K562 (cell line): Measurements from ENCODE around the gene PPP1R13B. TPM values are rescaled to one million over a fixed set of nuclear protein-coding genes. Genes with fewer than 3 reads are reported as not detected.
A peak's percentile ranks its signal among the peaks of the same experiment; 100 is the strongest.

ENCODE experiments used
- ADNP ChIP-seq: fragments of 200-800 bp; sonication (Bioruptor generic); IDR thresholded peaks from 2 replicates; pipeline ENCODE4 v1.6.1; 2016; ENCODE audit warnings: missing genetic modification characterization, missing compliant biosample characterization
- CCNT2 ChIP-seq: IDR thresholded peaks from 2 replicates; pipeline ENCODE4 v1.6.1; 2011; ENCODE audit warnings: borderline replicate concordance, low read depth, mild to moderate bottlenecking, moderate library complexity, mixed read lengths, low read length; ENCODE audit not compliant: insufficient read length; ENCODE audit errors: extremely low read depth
- GABPB2 ChIP-seq: fragments of 250-450 bp; sonication (Bioruptor Pico); conservative IDR thresholded peaks from 2 replicates; pipeline ENCODE4 v1.5.1; 2021; ENCODE audit warnings: mild to moderate bottlenecking
- MBD2 ChIP-seq: sonication (generic); IDR thresholded peaks from 2 replicates; pipeline ENCODE4 v1.6.1; 2016; ENCODE audit warnings: low read depth, borderline replicate concordance
- MIER1 ChIP-seq: fragments of 450-650 bp; IDR thresholded peaks from 2 replicates; pipeline ENCODE4 v1.6.1; 2016; ENCODE audit warnings: antibody characterized with exemption, mild to moderate bottlenecking, low read depth
- MYNN ChIP-seq, 2 experiments: sonication (generic); formaldehyde crosslinking in 1 of 2; IDR thresholded peaks; 2 replicates each; pipeline versions ENCODE4 v1.5.0 to v1.6.1; 2016 to 2020; ENCODE audit warnings: antibody characterized with exemption in 1 of 2, missing genetic modification reagents in 1 of 2
- NFE2 ChIP-seq: IDR thresholded peaks from 2 replicates; pipeline ENCODE4 v1.6.1; 2014; ENCODE audit warnings: antibody characterized with exemption, low read depth
- NFIC ChIP-seq: fragments of 450-650 bp; IDR thresholded peaks from 2 replicates; pipeline ENCODE4 v1.6.1; 2017; ENCODE audit warnings: mild to moderate bottlenecking, inconsistent platforms
- NFIX ChIP-seq: fragments of 250-450 bp; sonication (Bioruptor Pico); IDR thresholded peaks from 2 replicates; pipeline ENCODE4 v1.4.0; 2020; ENCODE audit warnings: low read depth, mild to moderate bottlenecking, moderate library complexity
- PTBP1 ChIP-seq: fragments of 200-400 bp; formaldehyde crosslinking; IDR thresholded peaks from 2 replicates; pipeline ENCODE4 v1.6.1; 2017; ENCODE audit warnings: low read depth, low read length
- XRCC5 ChIP-seq: fragments of 200-400 bp; formaldehyde crosslinking; IDR thresholded peaks from 2 replicates; pipeline ENCODE4 v1.6.1; 2017; ENCODE audit warnings: low read depth, mild to moderate bottlenecking, low read length
- ZNF431 ChIP-seq: sonication (generic); formaldehyde crosslinking; IDR thresholded peaks from 2 replicates; pipeline ENCODE4 v1.8.0; 2022; ENCODE audit warnings: mild to moderate bottlenecking, missing genetic modification reagents
- ZNF444 ChIP-seq: fragments of 250-450 bp; sonication (Bioruptor Pico); IDR thresholded peaks from 2 replicates; pipeline ENCODE4 v1.4.0; 2020; ENCODE audit warnings: mild to moderate bottlenecking, moderate library complexity
- ZNF696 ChIP-seq: fragments of 250-450 bp; sonication (Bioruptor Pico); conservative IDR thresholded peaks from 2 replicates; pipeline ENCODE4 v1.4.0; 2020; ENCODE audit warnings: mild to moderate bottlenecking, moderate library complexity
- ZNF76 ChIP-seq: fragments of 250-450 bp; sonication (Bioruptor Pico); IDR thresholded peaks from 2 replicates; pipeline ENCODE4 v1.4.0; 2020; ENCODE audit warnings: mild to moderate bottlenecking, moderate library complexity, borderline replicate concordance
- polyA plus RNA-seq, 8 experiments: library from polyadenylated mRNA; depleted of rRNA in 4 of 8; stranded (reverse) in 5 of 8; unstranded in 3 of 8; fragments of >200 nt; fragmentation: Nextera tagmentation in 2 of 8; fragmentation: Illumina TruSeq in 1 of 8; extraction: Ambion mirVana in 2 of 8; extraction: Trizol in 1 of 8; gene quantifications; 2 replicates each; pipeline versions ENCODE4 v1.2.1 to v1.2.3, GENCODE V29; 2011 to 2014; ENCODE audit warnings: inconsistent platforms in 1 of 8, missing spikeins in 1 of 8
- total RNA-seq, 7 experiments: library from RNA; depleted of rRNA in 6 of 7; stranded (reverse); fragments of >200 nt in 6 of 7; fragmentation: Illumina TruSeq in 2 of 7; extraction: Trizol in 2 of 7; gene quantifications; 2 replicates each; pipeline versions ENCODE4 v1.2.1 to v1.2.3, GENCODE V29; 2011 to 2021; ENCODE audit warnings: low replicate concordance in 1 of 7
- TF ChIP-seq, protein P1 (sequence below): fragments of 200-400 bp; formaldehyde crosslinking; IDR thresholded peaks from 2 replicates; pipeline ENCODE4 v1.6.1; 2017; ENCODE audit warnings: mild to moderate bottlenecking, low read depth, low read length, moderate library complexity
- TF ChIP-seq, protein P2 (sequence below), 2 experiments: fragments of 450-650 bp; formaldehyde crosslinking in 1 of 2; IDR thresholded peaks; 2 replicates each; pipeline versions ENCODE4 v1.4.0 to v1.6.1; 2014 to 2020; ENCODE audit warnings: mild to moderate bottlenecking in 2 of 2, borderline replicate concordance in 1 of 2, low read depth in 1 of 2
- TF ChIP-seq, protein P3 (sequence below): fragments of 250-450 bp; sonication (Bioruptor Pico); IDR thresholded peaks from 2 replicates; pipeline ENCODE4 v1.5.0; 2021

Gene PPP1R13B
- total and polyA plus RNA-seq, 9 of the 15 experiments (the other 6 are each of a cell fraction or from before 2014, with no cell fraction given): 0.03 to 1.7 (median 0.15) TPM

DNA sequence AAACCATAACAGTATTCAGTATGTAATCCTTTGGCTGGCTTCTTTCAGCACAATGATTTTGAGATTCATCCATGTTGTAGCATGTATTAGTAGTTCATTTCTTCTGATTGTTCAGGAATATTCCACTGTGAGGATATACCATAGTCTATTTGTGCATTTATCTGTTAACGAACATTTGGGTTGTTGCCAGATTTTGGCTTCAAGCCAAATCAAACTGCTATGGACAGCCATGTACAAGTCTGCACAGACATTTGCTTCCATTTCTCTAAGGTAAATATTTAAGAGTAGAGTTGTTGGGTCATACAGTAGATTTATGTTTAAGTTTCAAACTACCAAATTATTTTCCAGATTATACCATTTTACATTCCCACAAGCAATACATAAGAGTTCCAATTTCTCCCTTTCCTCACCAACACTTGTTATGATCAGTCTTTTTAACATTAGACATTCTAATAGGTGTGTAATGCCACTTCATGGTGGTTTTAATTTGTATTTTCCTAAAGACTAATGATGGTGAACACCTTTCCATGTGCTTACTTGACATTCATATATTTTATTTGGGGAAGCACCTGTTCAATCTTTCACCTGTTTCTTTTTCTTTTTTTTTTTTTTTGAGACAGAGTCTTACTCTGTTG is 75.2 kb downstream of the PPP1R13B start (continued):
- TF ChIP-seq, protein P1, sequence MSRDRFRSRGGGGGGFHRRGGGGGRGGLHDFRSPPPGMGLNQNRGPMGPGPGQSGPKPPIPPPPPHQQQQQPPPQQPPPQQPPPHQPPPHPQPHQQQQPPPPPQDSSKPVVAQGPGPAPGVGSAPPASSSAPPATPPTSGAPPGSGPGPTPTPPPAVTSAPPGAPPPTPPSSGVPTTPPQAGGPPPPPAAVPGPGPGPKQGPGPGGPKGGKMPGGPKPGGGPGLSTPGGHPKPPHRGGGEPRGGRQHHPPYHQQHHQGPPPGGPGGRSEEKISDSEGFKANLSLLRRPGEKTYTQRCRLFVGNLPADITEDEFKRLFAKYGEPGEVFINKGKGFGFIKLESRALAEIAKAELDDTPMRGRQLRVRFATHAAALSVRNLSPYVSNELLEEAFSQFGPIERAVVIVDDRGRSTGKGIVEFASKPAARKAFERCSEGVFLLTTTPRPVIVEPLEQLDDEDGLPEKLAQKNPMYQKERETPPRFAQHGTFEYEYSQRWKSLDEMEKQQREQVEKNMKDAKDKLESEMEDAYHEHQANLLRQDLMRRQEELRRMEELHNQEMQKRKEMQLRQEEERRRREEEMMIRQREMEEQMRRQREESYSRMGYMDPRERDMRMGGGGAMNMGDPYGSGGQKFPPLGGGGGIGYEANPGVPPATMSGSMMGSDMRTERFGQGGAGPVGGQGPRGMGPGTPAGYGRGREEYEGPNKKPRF: no peak
- TF ChIP-seq NFIC (peak; percentile 81), MIER1 (no peak), MYNN (IDR thresholded peaks at IDR 0.05) (no peak), MYNN (CRISPR knock-in tag; IDR thresholded peaks at IDR 0.05) (no peak), ADNP (tag) (no peak), ZNF76 (no peak), NFE2 (no peak), GABPB2 (CRISPR knock-in tag) (no peak), ZNF444 (CRISPR knock-in tag) (no peak), CCNT2 (no peak), NFIX (CRISPR knock-in tag) (peak; percentile 61), PTBP1 (no peak), XRCC5 (no peak), MBD2 (no peak), ZNF431 (CRISPR knock-in tag) (no peak), ZNF696 (CRISPR knock-in tag) (no peak)
- TF ChIP-seq, protein P2, sequence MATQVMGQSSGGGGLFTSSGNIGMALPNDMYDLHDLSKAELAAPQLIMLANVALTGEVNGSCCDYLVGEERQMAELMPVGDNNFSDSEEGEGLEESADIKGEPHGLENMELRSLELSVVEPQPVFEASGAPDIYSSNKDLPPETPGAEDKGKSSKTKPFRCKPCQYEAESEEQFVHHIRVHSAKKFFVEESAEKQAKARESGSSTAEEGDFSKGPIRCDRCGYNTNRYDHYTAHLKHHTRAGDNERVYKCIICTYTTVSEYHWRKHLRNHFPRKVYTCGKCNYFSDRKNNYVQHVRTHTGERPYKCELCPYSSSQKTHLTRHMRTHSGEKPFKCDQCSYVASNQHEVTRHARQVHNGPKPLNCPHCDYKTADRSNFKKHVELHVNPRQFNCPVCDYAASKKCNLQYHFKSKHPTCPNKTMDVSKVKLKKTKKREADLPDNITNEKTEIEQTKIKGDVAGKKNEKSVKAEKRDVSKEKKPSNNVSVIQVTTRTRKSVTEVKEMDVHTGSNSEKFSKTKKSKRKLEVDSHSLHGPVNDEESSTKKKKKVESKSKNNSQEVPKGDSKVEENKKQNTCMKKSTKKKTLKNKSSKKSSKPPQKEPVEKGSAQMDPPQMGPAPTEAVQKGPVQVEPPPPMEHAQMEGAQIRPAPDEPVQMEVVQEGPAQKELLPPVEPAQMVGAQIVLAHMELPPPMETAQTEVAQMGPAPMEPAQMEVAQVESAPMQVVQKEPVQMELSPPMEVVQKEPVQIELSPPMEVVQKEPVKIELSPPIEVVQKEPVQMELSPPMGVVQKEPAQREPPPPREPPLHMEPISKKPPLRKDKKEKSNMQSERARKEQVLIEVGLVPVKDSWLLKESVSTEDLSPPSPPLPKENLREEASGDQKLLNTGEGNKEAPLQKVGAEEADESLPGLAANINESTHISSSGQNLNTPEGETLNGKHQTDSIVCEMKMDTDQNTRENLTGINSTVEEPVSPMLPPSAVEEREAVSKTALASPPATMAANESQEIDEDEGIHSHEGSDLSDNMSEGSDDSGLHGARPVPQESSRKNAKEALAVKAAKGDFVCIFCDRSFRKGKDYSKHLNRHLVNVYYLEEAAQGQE (IDR thresholded peaks at IDR 0.05; ENCODE audit: borderline replicate concordance): no peak
- TF ChIP-seq, protein P2 (CRISPR knock-in tag; IDR thresholded peaks at IDR 0.05; ENCODE audit: low read depth): no peak
- TF ChIP-seq, protein P3, sequence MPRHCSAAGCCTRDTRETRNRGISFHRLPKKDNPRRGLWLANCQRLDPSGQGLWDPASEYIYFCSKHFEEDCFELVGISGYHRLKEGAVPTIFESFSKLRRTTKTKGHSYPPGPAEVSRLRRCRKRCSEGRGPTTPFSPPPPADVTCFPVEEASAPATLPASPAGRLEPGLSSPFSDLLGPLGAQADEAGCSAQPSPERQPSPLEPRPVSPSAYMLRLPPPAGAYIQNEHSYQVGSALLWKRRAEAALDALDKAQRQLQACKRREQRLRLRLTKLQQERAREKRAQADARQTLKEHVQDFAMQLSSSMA (CRISPR knock-in tag): no peak
